ENCODE measurements around the gene TMEM31. TPM values are rescaled to one million over a fixed set of nuclear protein-coding genes. Genes with fewer than 3 reads are reported as not detected.

TMEM31 gene
- total and polyA plus RNA-seq, 3 donors (not counting 1 experiment from before 2014, with no cell fraction given), result not detected

Other genes starting within 250 kb of the TMEM31 start
- gene RAB40A, start 191.4 kb upstream of the TMEM31 start, total RNA-seq, result under 1 TPM; 0.14 to 0.50 TPM
- 0.06 TPM for gene RAB40A, start 191.4 kb upstream of the TMEM31 start, polyA plus RNA-seq
- 10 to 100 TPM; 33.3 to 98.1 TPM for gene TCEAL4, start 125.4 kb upstream of the TMEM31 start, total RNA-seq
- 35.8 TPM for gene TCEAL4, start 125.4 kb upstream of the TMEM31 start, polyA plus RNA-seq
- gene TCEAL3, start 102.9 kb upstream of the TMEM31 start, total RNA-seq, result 10 to 100 TPM in 1 of 2 donors, 1 to 10 TPM in 1; 9.3 to 41.2 TPM
- gene TCEAL3, start 102.9 kb upstream of the TMEM31 start, polyA plus RNA-seq, result 22.2 TPM
- 10 to 100 TPM; 13.5 to 32.8 TPM for gene TCEAL1, start 81.9 kb upstream of the TMEM31 start, total RNA-seq
- 15.6 TPM for gene TCEAL1, start 81.9 kb upstream of the TMEM31 start, polyA plus RNA-seq
- 100 to 1,000 TPM; 465 to 771 TPM for gene MORF4L2, start 24.2 kb upstream of the TMEM31 start, total RNA-seq
- 670 TPM for gene MORF4L2, start 24.2 kb upstream of the TMEM31 start, polyA plus RNA-seq
- not detected for gene PLP1, start 65.9 kb downstream of the TMEM31 start, total RNA-seq
- 0.10 TPM for gene PLP1, start 65.9 kb downstream of the TMEM31 start, polyA plus RNA-seq
- gene RAB9B, start 121.3 kb downstream of the TMEM31 start, total RNA-seq, result 1 to 10 TPM in 1 of 2 donors, under 1 TPM in 1; 0.80 to 4.5 TPM
- 0.67 TPM for gene RAB9B, start 121.3 kb downstream of the TMEM31 start, polyA plus RNA-seq